Measurements from ENCODE around the gene C1orf141. TPM values are rescaled to one million over a fixed set of nuclear protein-coding genes. Genes with fewer than 3 reads are reported as not detected.

C1orf141 gene
- total and polyA plus RNA-seq, 2 of the 8 experiments (the other 6 are each of a cell fraction or from before 2014, with no cell fraction given) = not detected

DNA sequence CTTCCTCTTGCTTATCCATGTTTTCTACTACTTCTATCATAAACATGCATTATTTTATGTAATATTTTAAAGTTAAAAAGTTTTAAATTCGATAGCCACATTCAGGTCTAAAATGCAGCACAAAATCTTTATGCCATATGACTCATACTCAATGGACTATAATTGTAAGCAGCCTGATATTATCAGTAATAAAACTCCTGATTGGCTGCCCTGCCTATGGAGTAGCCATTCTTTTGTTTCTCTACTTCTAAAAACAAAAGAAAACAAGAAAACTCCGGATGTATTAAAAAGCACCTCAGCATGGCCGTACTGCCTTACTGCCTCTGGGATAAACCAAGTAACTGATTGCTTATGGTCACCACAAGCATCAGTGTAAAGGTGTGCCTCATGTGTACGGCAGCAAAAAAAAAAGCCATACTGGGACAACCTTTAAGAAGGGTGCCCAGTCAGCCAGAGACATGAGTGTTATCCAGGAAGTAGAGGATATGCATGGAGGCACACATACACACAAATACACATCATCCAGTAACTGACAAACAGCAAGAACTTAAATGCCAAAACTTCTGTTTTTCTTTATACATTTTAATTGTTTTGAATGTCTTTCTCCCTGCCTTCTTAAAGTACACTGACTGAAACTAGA, 90.0 kb downstream of the C1orf141 start:
- Histone ChIP-seq H4K20me1 (replicated peaks in 1 of 2; ENCODE audit: control insufficient read depth in 1 of 2, insufficient read depth in 2 of 2, low read length in 2 of 2) (no peaks in the 10 kb centered on the region), H4K8ac (ENCODE audit: extremely low read depth, insufficient read depth, low read length) (no peak overlapping the region), H2BK12ac (ENCODE audit: low read depth, low read length) (no peak overlapping the region), H3K4me1 (replicated peaks in 1 of 4; ENCODE audit: control insufficient read depth in 3 of 4, insufficient read depth in 4 of 4, low read length in 3 of 4) (peaks cover 0 to 4% (median 0%) of the 10 kb centered on the region in 4 experiments; a peak in 1 of 7 replicates), H2AFZ (ENCODE audit: low read length) (no peak overlapping the region), H3K23me2 (ENCODE audit: low read depth, low read length) (no peaks in the 10 kb centered on the region), H3K56ac (replicated peaks; ENCODE audit: insufficient read length, low read depth, low read length) (no peak overlapping the region), H3K79me1 (ENCODE audit: low read depth, low read length) (no peaks in the 10 kb centered on the region), H3K9ac (replicated peaks in 1 of 4; ENCODE audit: extremely low read depth in 1 of 4, low read depth in 3 of 4, low read length in 3 of 4) (no peak overlapping the region), H3K36me3 (ENCODE audit: control insufficient read depth in 2 of 4, insufficient read depth in 4 of 4, low read length in 3 of 4) (peaks cover 0 to 9% (median 0%) of the 10 kb centered on the region in 4 experiments; a peak in 1 of 8 replicates), H3K23ac (ENCODE audit: insufficient read length) (no peak overlapping the region), H3K27ac (ENCODE audit: low read depth, low read length) (no peak overlapping the region), H3K4me3 (ENCODE audit: extremely low read depth in 1 of 4, insufficient read depth in 2 of 4, low read depth in 3 of 4, low read length in 4 of 4) (no peak overlapping the region), H4K91ac (replicated peaks; ENCODE audit: insufficient read length, low read length) (no peak overlapping the region), H2BK5ac (ENCODE audit: low read depth, low read length) (no peak overlapping the region), H3K18ac (ENCODE audit: extremely low read depth, low read length) (no peak overlapping the region), H3K14ac (ENCODE audit: insufficient read length) (no peak overlapping the region), H3K9me3 (ENCODE audit: insufficient read depth in 2 of 2, low read depth in 1 of 2, low read length in 1 of 2) (no peaks in the 10 kb centered on the region), H2BK20ac (ENCODE audit: low read length) (no peak overlapping the region), H2BK15ac (ENCODE audit: low read length) (no peak overlapping the region), H3K79me2 (ENCODE audit: control insufficient read depth in 1 of 2, insufficient read depth in 2 of 2, low read length in 2 of 2) (no peaks in the 10 kb centered on the region), H3K4ac (replicated peaks; ENCODE audit: insufficient read length, low read depth, low read length) (no peak overlapping the region), H3K4me2 (ENCODE audit: insufficient read depth in 1 of 2, low read depth in 2 of 2, low read length in 2 of 2) (no peak overlapping the region), H3K27me3 (replicated peaks in 1 of 4; ENCODE audit: control insufficient read depth in 3 of 4, extremely low read depth in 1 of 4, insufficient read depth in 3 of 4, low read length in 3 of 4) (no peaks in the 10 kb centered on the region), H2AK5ac (ENCODE audit: low read depth, low read length) (no peak overlapping the region), H4K5ac (ENCODE audit: insufficient read length, low read depth, low read length) (no peak overlapping the region), H2BK120ac (replicated peaks; ENCODE audit: low read depth, low read length) (no peak overlapping the region)
- CTCF ChIA-PET (ENCODE audit: partially characterized antibody) = interaction anchor here (0.8 to 1.7 kb wide), 3 partner anchors 30 to 105 kb away, joined by 3 to 5 read pairs (median 5); no protein-coding TSS in a partner anchor
- no peak for FAIRE-seq
- POLR2A ChIA-PET (ENCODE audit: partially characterized antibody) = no interaction called here
- WGBS, 2 experiments (ENCODE audit: extremely low coverage in 1 of 2, insufficient coverage in 1 of 2, insufficient read length in 1 of 2, insufficient replicate concordance in 2 of 2, low coverage in 1 of 2, low lambda C conversion rate in 2 of 2, missing lambda C conversion rate in 1 of 2) = 92% methylated on average over 4 of the region's 4 CpGs; no CpG with 5 or more reads in 1 of the 2 experiments
- TF ChIP-seq RXRA (IDR thresholded peaks at IDR 0.05; ENCODE audit: insufficient read depth, low read depth, low read length) (no peak), PHF8 (conservative IDR thresholded peaks at IDR 0.05; ENCODE audit: low read depth, low read length) (no peak), JUND (IDR thresholded peaks at IDR 0.05; ENCODE audit: low read length) (no peak), CBX8 (IDR thresholded peaks at IDR 0.05; ENCODE audit: borderline replicate concordance, low read depth, low read length) (no peak), CBX5 (IDR thresholded peaks at IDR 0.05; ENCODE audit: low read depth, low read length) (no peak), SIX5 (IDR thresholded peaks at IDR 0.05; ENCODE audit: low read depth, low read length) (no peak), HDAC2 (IDR thresholded peaks at IDR 0.05; ENCODE audit: borderline replicate concordance in 1 of 2, low read depth in 2 of 2, low read length in 2 of 2) (no peak), SIRT6 (IDR thresholded peaks at IDR 0.05; ENCODE audit: low read length) (no peak), CHD1 (IDR thresholded peaks at IDR 0.05; ENCODE audit: low read depth, low read length) (no peak), TBP (IDR thresholded peaks at IDR 0.05; ENCODE audit: low read depth, low read length) (no peak), SIN3A (conservative IDR thresholded peaks at IDR 0.05 in 1 of 2, IDR thresholded peaks at IDR 0.05 in 1 of 2; ENCODE audit: low read depth in 1 of 2, low read length in 2 of 2) (no peak)
- TF ChIP-seq, protein P1, sequence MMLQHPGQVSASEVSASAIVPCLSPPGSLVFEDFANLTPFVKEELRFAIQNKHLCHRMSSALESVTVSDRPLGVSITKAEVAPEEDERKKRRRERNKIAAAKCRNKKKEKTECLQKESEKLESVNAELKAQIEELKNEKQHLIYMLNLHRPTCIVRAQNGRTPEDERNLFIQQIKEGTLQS (IDR thresholded peaks at IDR 0.05; ENCODE audit: insufficient read depth, low read depth, low read length) = no peak
- no peak for DNase-seq (ENCODE audit: low read depth in 1 of 2, low spot score in 2 of 2)

All from H1 (cell line).